HG03159 (cell line): Measurements from ENCODE around the gene MRPL9.
"Not testable (repeated sequence)": the region's sequence is repeated elsewhere in the genome, so short reads cannot be mapped to it uniquely, and the experiment has no call there.

Source experiments
- ATAC-seq: cut with Tn5 transposase; IDR thresholded peaks from one replicate; pipeline ENCODE4 v1.9.1; 2021; ENCODE audit warnings: mild to moderate bottlenecking, moderate library complexity; ENCODE audit not compliant: unreplicated experiment

Gene MRPL9

GRCh38 chr1:151733995-151734394 lies 29.3 kb downstream of the MRPL9 start:
- not testable (repeated sequence) for ATAC-seq

GRCh38 chr1:151733126-151733525 lies 30.2 kb downstream of the MRPL9 start:
- ATAC-seq: no peak

- no peak for ATAC-seq
Observed at GRCh38 chr1:151729966-151730291, 33.4 kb downstream of the MRPL9 start.

GRCh38 chr1:151729157-151729965 lies 33.9 kb downstream of the MRPL9 start:
- no peak for ATAC-seq

- ATAC-seq: no peak
Observed at GRCh38 chr1:151728151-151729054, 34.9 kb downstream of the MRPL9 start.

- no peak for ATAC-seq
Observed at GRCh38 chr1:151723726-151724370, 39.4 kb downstream of the MRPL9 start.

- no peak for ATAC-seq
Observed at GRCh38 chr1:151721788-151722510, 41.3 kb downstream of the MRPL9 start.

GRCh38 chr1:151720974-151721787 lies 42.1 kb downstream of the MRPL9 start, which contains the start of gene RIIAD1:
Gene RIIAD1, plus strand, starts transcription at chr1:151721522. Its CDS starts 15 bp downstream, at chr1:151721537.
- peak; percentile 68 for ATAC-seq

- peak; percentile 57 for ATAC-seq
Observed at GRCh38 chr1:151720554-151720953, 42.7 kb downstream of the MRPL9 start.

- ATAC-seq: no peak
Observed at GRCh38 chr1:151720125-151720524, 43.2 kb downstream of the MRPL9 start.

- no peak for ATAC-seq
Observed at GRCh38 chr1:151718666-151719065, 44.6 kb downstream of the MRPL9 start.

GRCh38 chr1:151718011-151718431 lies 45.3 kb downstream of the MRPL9 start:
- ATAC-seq: no peak

- no peak for ATAC-seq
Observed at GRCh38 chr1:151716771-151717631, 46.3 kb downstream of the MRPL9 start, which contains the start of gene CELF3. Gene CELF3, minus strand, starts transcription at chr1:151716803. Its CDS starts 783 bp downstream, at chr1:151716020.

- ATAC-seq: no peak
Observed at GRCh38 chr1:151716405-151716762, 46.9 kb downstream of the MRPL9 start.

- ATAC-seq: no peak
Observed at GRCh38 chr1:151715726-151716404, 47.4 kb downstream of the MRPL9 start.

GRCh38 chr1:151714820-151715725 lies 48.2 kb downstream of the MRPL9 start:
- no peak for ATAC-seq

GRCh38 chr1:151713874-151714273 lies 49.4 kb downstream of the MRPL9 start:
- no peak for ATAC-seq
